ENCODE results near the gene OSBP2.

DNA sequence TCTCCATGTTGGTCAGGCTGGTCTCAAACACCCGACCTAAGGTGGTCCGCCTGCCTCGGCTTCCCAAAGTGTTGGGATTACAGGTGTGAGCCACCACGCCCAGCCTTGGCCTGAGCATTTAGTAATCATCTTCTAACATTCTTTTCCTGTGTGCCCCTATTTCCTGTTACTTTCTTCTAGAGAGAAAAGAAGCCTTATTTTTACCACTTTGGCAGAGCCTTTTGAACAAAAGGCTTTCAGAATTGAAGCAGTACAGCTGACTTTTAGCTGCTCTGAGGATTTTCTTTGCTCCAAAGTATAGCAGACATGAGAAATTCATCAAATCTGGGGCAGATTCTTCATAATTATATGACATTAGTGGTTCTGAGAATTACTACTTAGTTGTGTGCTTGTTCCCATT, 260.5 kb downstream of the OSBP2 start:
- TF ChIP-seq GATA2 (IDR thresholded peaks at IDR 0.05; ENCODE audit: low read depth, low read length) (no peak), GATA3 (IDR thresholded peaks at IDR 0.05; ENCODE audit: low read depth, low read length) (no peak)
